ENCODE results near the gene MGAT4A. TPM values are rescaled to one million over a fixed set of nuclear protein-coding genes. Genes with fewer than 3 reads are reported as not detected.

The MGAT4A gene
- total and polyA plus RNA-seq, 8 donors = 14.1 to 72.1 (median 56.7) TPM

- Histone ChIP-seq H3K4me3 (peak overlapping the region in 2 of 4 donors; percentile 1 to 86), H3K27ac (peak overlapping the region in 2 of 4 donors; percentile 56 to 92), H3K36me3 (no peaks in the 10 kb centered on the region), H3K4me1 (peaks cover 30 to 48% (median 44%) of the 10 kb centered on the region in 3 donors), H3K27me3 (no peaks in the 10 kb centered on the region), H3K9me3 (no peaks in the 10 kb centered on the region)
- ATAC-seq (no peak), FAIRE-seq (peak; percentile 13), DNase-seq (no peak)
- intact Hi-C loops (cut with DNase I) = no loop called here
- TF ChIP-seq CTCF (IDR thresholded peaks at IDR 0.05) = no peak
- 11 to 14% methylated on average over 2 of the region's 2 CpGs for WGBS, 2 donors
These were observed 4.1 kb downstream of the MGAT4A start for GRCh38 chr2:98726735-98727368.

DNA sequence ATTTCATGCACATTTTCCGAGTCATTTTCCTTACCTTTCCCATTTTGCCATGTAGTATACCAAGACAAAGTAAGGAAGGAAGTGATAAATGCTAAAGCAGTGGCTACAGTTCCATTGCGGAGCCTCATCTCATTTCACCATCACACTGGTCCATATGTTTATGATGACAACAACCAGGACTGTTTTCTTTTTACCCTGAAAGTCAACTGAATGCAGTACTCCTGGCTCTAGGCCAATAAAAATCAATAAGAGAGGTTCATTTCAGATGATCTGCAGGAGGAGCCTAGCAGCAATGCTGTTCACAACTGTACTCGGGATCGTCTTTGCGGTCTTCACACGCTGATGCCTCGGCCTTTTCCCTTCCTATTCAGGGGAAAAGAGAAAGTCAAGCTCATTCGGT, 4.7 kb downstream of the MGAT4A start:
- FAIRE-seq (no peak), DNase-seq (no peak), ATAC-seq (no peak)
- no peaks in the 10 kb centered on the region for H3K27me3 ChIP-seq
- H3K36me3 ChIP-seq = peaks cover 0 to 3% (median 0%) of the 10 kb centered on the region in 3 donors
- 40 to 43% methylated on average over 8 of the region's 8 CpGs for WGBS, 2 donors
- intact Hi-C loops (cut with DNase I) = no loop called here
- no peak for TF ChIP-seq CTCF (IDR thresholded peaks at IDR 0.05)
- H3K4me3 ChIP-seq = peak overlapping the region in 2 of 4 donors; percentile 1
- H3K4me1 ChIP-seq = peaks cover 30 to 48% (median 44%) of the 10 kb centered on the region in 3 donors
- H3K27ac ChIP-seq = peak overlapping the region in 1 of 4 donors; percentile 92
- no peaks in the 10 kb centered on the region for H3K9me3 ChIP-seq

GRCh38 chr2:98720286-98720685, 10.6 kb downstream of the MGAT4A start:
- intact Hi-C loops (cut with DNase I) = no loop called here
- WGBS, 2 donors = 95 to 97% methylated on average over 4 of the region's 4 CpGs

DNA sequence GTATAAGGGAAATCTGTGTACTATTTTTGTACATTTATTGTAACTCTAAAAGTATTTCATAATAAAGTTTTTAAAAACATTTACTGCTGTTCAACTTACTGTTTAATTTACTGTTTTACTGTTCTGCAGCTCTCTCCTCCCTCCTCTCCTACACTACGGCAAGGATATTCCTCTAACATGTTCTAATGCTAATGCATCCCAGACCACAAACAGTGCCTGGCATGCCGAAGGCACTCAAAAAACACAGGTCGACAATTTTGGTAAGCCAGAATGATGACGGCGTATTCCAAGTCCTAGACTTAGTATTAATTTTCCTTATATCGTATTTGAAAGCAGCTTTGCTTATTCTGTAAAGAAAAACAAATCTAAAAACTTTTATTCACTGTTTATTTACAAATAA, 13.3 kb downstream of the MGAT4A start:
- H3K27ac ChIP-seq = no peak overlapping the region
- peaks cover 0 to 6% (median 0%) of the 10 kb centered on the region in 3 donors for H3K36me3 ChIP-seq
- no peaks in the 10 kb centered on the region for H3K27me3 ChIP-seq
- intact Hi-C loops (cut with DNase I) = loop anchor here in 2 of 3 donors (5.0 to 10.0 kb wide), 2 partner anchors 55 to 63 kb away; no protein-coding TSS in a partner anchor
- no peak for TF ChIP-seq CTCF (IDR thresholded peaks at IDR 0.05)
- WGBS, 2 donors = 75 to 81% methylated on average over 6 of the region's 6 CpGs
- no peak overlapping the region for H3K4me3 ChIP-seq
- ATAC-seq (no peak), FAIRE-seq (no peak), DNase-seq (no peak)
- peaks cover 13 to 17% (median 16%) of the 10 kb centered on the region in 3 donors for H3K4me1 ChIP-seq
- no peaks in the 10 kb centered on the region for H3K9me3 ChIP-seq

More at GRCh38 chr2:98720286-98720685, 10.6 kb downstream of the MGAT4A start:
- Histone ChIP-seq H3K9me3 (no peaks in the 10 kb centered on the region), H3K36me3 (peaks cover 0 to 6% (median 0%) of the 10 kb centered on the region in 3 donors), H3K27me3 (no peaks in the 10 kb centered on the region), H3K4me1 (peaks cover 10 to 25% (median 23%) of the 10 kb centered on the region in 3 donors), H3K27ac (no peak overlapping the region), H3K4me3 (no peak overlapping the region)
- TF ChIP-seq CTCF (IDR thresholded peaks at IDR 0.05) = no peak
- no peak for FAIRE-seq
- no peak for DNase-seq
- ATAC-seq = no peak

DNA sequence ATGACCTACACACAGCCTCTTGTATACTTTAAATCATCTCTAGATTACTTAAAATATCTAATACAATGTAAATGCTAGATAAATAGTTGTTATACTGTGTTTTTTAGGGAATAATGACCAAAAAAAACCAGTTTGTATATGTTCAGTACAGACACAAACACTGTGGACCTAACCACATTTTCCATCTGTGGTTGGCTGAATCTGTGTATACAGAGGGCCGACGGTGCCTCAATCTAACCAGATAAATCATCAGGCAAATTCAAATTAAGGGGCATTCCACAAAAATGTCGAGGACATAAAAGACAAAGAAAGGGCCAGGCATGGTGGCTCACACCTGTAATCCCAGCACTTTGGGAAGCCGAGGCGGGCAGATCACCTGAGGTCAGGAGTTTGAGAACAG, 14.1 kb downstream of the MGAT4A start:
- H3K36me3 ChIP-seq = peaks cover 0 to 6% (median 0%) of the 10 kb centered on the region in 3 donors
- H3K27ac ChIP-seq = no peak overlapping the region
- H3K9me3 ChIP-seq = no peaks in the 10 kb centered on the region
- H3K4me3 ChIP-seq = no peak overlapping the region
- WGBS, 2 donors = 95% methylated on average over 5 of the region's 5 CpGs
- no peaks in the 10 kb centered on the region for H3K27me3 ChIP-seq
- H3K4me1 ChIP-seq = peaks cover 16 to 19% (median 17%) of the 10 kb centered on the region in 3 donors
- FAIRE-seq (no peak), DNase-seq (no peak), ATAC-seq (no peak)
- intact Hi-C loops (cut with DNase I) = loop anchor here in 2 of 3 donors (5.0 to 10.0 kb wide), 2 partner anchors 54 to 62 kb away; no protein-coding TSS in a partner anchor
- TF ChIP-seq CTCF (IDR thresholded peaks at IDR 0.05) = no peak
